GM18511 (cell line): ENCODE results near the gene CEP250.
"Not testable (repeated sequence)": the region's sequence is repeated elsewhere in the genome, so short reads cannot be mapped to it uniquely, and the experiment has no call there.

Experiments used
- ATAC-seq: cut with Tn5 transposase; IDR thresholded peaks from one replicate; pipeline ENCODE4 v1.9.1; 2021; ENCODE audit warnings: mild to moderate bottlenecking, moderate library complexity; ENCODE audit not compliant: unreplicated experiment

CEP250 gene

DNA sequence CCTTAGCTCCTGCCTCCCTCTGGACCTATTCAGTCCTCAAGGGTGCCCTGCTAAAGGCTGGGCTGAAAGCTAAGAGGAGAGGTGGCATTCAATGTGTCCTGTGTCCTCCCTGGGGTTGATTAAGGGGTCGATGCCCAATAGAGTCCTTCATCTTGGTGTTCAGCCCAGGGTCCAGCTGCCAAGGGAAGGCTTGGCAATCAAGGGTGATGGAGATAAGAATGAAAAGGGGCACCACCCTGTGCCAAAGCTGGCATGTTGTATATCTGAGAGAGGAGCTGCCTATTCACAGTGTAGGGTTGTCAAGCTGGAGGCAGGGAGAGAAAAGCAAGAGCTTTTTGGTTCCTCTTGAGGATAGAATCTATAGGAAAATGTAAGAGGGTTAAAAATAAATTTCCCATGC lies 61.7 kb downstream of the CEP250 start:
- ATAC-seq: no peak

DNA sequence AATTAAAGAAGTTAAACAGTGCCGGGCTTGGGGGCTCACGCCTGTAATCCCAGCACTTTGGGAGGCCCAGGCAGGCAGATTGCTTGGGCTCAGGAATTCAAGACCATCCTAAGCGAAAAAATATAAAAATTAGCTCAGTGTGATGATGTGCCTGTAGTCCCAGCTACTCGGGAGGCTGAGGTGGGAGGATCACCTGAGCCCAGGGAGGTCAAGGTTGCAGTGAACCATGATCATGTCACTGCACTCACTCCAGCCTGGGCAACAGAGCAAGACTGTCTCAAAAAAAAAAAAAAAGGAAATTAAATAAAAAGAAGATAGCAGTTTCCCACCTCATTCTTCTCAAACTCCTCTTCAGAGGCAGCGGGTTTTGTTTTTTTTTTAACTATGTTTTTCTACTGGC lies 62.4 kb downstream of the CEP250 start:
- not testable (repeated sequence) for ATAC-seq

DNA sequence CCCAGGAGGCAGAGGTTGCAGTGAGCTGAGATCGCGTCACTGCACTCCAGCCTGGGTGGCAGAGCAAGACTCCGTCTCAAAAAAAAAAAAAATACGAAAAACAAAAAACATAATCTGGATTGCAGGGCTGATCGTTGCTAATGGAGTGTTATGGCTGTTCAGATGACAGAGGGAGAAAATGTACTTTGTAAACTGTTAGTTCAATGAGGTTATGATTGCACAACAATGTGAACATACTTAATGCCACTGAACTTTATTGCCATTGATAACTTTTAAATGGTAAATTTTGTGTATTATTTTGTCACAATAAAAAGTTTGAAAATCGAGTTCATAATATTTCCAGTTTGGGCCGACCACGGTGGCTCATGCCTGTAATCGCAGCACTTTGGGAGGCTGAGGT lies 63.6 kb downstream of the CEP250 start:
- ATAC-seq: no peak

DNA sequence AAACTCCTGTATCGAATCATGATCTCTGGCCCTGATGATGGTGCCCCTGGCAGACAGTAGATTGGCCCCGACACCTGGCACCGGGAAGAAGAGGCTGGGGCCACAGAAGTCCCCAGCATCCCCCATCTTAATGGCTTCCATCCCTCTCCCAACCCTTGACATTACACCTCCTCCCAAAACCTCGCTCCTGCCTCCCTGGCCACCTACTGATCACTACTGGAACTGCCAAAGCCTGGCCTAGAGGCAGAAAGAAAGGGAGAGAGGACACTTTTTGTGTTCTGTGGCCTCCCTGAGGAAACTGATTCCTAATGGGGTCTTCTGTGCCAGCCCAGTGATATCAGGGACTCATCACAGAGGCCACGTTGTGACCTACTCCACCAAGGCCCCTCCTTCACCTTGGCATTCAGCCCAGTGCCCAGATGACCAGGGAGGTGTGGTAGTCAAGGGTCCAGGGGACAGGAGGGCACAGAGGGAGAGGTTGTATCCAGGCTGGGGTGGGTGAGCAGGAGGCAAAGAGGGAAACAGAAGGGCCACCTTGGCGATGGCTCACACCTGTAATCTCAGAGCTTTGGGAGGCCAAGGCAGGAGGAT lies 68.0 kb downstream of the CEP250 start:
- no peak for ATAC-seq

DNA sequence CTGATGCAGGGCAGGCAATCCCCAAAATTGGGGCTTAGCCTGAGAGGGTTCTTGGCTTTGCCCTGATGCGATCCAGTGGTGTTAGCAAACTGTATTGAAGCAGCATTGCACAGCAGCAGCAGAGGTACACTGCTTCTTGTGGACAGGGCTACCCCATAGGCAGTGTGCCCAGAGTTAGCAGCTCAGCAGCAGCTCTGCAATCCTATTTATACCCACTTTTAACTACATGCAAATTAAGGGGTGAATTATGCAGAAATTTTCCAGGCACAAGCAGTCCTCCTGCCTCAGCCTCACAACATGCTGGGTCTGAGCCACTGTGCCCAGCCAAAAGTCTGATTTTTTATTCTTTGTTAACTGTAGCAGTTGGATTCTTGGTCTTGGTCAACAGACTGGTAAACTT lies 70.2 kb downstream of the CEP250 start:
- no peak for ATAC-seq

DNA sequence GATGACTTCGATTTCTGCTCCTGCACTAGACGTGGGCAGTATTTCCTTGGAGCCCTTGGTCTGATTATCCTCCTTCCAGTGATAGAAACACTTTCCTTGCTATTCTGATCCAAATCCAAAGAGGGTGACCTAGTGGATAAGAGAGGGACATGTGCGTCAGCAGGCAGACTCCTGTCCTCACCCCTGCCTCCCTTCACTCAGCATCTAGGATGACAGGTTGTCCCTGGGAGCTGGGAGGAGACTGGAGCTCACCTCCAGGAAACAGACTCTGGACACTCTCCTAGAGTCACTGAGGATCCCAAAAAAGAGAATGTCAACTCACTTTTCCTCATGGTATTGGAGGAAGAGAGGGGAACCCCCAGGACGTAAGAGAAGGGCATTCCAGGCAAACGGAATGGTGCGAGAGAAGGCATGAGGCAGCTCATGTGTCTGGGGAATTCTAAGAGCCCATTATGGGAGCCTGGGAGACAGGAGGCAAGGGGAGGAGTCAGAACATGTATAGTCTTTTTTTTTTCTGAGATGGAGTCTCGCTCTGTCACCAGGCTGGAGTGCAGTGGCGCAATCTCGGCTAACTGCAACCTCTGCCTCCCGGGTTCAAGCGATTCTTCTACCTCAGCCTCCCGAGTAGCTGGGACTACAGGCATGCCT lies 71.8 kb downstream of the CEP250 start:
- ATAC-seq: no peak

DNA sequence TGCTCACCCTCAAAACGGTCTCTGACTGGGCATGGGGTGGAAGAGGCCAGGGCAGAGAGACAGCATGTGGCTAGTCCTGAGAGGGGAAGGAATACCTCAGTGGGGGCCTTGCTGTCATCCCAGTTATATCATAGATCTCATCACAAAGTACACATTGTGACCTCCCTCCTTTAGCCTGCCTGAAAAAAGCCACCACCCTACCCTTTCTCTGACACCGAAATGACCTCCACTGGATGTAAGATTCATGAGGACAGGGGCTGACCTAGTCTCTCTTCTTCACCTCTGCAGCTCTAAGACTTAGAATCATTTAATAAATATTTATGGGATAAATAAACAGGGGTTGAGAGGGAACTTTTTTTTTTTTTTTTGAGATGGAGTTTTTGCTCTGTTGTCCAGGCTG lies 74.2 kb downstream of the CEP250 start, which contains the start of gene C20orf173:
Gene C20orf173, minus strand, starts transcription at position 101 of the 400 bp plus-strand sequence. CDS start 279 bp downstream, outside the sequence.
- no peak for ATAC-seq

DNA sequence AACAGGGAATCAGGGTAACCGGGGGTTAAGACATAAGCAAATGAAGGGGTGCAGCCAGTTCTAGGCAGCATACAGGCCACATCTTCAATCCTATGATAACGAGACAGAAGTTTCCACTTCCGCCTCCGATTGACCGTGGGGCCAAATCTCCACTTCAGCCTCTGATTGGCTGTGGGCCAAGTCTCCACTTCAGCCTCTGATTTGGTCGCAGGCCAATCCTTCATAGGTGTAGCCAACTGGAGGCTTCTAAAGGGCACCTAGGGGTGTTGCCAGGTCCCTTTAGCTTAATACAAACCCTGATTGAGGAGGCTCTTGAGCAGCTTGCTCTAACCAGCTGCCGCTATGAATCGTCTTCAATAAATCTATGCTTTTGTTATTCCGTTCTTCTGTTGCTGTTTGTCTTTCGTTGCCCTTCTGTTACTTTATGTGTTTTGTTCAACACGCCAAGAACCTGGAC lies 84.4 kb downstream of the CEP250 start:
- ATAC-seq: no peak

DNA sequence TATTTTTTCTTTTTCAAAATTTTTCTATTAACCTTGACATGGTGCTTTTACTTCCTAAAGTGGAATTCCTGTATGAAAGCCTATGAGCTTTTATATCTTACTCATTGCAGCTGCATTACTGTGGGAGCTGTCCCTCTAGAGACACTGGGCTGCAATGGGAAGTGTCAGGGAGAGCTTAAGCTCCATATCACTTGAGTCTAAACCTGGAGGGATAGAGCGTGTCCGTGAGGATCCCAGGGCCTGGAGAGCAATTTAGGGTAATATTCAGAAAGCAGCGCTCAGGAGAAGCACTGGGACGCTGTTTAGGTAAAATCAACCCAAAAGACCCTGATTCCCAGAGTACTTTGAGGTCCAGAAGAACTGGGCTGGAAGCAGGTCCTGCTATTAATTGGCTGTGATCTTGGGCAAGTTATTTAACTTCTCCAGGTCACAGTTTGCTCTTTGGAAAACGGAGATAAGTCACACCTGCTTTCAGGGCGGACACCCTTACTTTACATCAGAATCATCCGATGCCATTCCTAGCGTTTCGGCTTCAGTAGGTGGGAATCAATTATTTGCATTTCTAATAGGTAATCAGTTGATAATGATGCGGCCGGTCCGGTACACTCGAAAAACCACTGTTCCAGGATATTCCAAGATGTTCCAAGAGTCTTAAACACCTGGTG lies 85.9 kb downstream of the CEP250 start:
- ATAC-seq: no peak

DNA sequence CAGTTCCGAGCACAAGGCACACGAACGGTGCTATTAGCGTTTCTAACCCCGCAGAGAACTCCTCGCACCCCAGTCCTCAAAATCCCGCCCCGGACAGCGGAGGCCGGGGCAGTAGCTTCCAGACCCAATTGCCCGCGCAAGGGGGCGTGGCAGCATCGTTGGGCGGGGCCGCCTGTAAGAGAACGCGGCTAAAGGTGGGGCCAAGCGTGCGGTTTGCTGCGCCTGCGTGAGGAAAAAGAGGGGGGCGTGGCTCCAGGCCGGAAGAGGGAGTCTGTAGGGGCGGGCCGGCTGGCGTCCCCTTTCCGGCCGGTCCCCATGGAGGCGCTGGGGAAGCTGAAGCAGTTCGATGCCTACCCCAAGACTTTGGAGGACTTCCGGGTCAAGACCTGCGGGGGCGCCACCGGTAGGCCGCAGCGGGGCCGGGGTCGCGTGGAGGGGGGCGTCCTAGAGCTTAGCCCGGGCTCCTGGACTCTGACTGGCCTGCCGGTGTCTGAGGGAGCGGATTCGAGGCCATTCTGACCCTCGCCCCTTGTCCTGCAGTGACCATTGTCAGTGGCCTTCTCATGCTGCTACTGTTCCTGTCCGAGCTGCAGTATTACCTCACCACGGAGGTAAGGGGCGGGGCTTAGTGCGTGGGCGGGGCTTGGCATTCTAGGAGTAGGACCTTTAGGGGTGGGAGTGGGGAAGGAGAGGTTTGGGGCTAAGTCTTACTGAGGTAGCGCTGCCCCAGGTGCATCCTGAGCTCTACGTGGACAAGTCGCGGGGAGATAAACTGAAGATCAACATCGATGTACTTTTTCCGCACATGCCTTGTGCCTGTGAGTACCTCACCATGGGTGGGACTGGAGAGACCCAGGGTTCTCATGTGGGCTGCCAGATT lies 86.6 kb downstream of the CEP250 start, which contains the start of gene ERGIC3:
Gene ERGIC3, plus strand, starts transcription at position 296 of the 880 bp plus-strand sequence. Its CDS starts 20 bp downstream, at position 316.
- peak; percentile 97 for ATAC-seq

DNA sequence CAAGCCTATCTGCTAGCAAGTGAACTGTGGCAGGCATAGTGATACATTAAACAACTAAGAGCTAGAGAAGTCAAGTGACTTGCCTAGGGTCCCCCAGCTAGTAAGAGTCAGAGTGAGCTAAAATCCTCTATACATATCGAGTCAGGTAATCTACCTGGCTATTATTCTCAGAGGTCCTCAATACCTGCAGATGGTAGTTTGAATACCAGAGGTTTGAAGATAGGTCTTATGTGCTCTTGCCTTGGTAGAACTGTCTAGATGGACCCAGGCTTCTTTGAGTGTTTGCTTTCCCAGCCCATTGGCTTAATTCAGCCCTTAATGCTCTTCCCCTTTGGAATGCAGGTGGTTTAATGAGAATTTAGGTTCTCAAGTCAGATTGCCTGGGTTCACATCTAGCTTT lies 87.6 kb downstream of the CEP250 start:
- no peak for ATAC-seq

DNA sequence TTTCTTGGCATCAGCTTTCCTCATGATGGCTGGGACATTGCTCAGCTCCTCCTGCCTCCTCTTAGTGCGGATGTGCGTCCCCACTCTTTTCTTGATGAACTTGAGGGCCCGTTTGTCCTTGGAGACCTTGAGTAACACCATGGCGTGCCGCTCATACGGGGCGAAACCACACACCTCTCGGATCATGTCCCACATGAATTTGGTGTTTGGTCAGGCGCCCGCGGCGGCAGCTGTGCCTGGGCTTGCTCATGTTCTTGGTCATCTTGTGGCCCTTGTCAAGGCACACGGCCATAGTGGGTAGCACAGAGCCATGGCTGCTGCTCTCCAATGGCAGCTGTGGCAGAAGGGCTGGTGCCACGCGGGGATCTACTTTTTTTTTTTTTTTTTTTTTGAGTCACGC lies 89.0 kb downstream of the CEP250 start:
- ATAC-seq: no peak

DNA sequence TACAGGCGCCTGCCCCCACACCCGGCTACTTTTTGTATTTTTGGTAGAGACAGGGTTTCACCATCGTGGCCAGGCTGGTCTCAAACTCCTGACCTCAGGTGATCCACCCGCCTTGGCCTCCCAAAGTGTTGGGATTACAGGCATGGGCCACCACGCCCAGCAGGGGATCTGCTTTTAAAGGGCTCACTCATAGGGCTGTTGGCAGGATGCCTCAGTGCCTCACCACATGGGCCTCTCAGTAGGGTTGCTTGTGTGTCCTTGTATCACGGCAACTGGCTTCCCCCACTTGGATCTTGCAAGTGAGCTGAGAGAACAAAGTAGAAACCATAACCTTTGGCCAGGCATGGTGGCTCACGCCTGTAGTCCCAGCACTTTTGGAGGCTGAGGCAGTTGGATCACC lies 89.5 kb downstream of the CEP250 start:
- ATAC-seq: not testable (repeated sequence)

DNA sequence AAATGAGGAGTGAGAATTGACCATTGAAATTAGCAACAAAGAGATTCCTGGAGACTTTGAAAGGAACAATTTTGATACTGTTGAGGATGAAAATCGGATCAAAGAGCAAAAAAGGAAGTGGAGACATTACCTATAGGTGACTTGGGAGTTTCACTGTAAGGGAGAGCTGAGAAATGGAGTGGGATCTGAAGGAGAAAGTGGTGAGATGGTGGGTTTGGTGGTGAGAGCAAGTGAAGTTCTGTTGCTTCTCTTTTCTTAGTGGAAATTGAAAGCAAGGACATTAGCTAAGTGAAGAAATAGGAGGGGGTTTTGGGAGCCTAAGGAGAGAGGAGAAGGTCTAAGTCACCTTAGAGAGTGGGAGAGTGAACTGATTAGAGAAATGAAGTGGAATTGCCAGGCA lies 90.7 kb downstream of the CEP250 start:
- no peak for ATAC-seq

DNA sequence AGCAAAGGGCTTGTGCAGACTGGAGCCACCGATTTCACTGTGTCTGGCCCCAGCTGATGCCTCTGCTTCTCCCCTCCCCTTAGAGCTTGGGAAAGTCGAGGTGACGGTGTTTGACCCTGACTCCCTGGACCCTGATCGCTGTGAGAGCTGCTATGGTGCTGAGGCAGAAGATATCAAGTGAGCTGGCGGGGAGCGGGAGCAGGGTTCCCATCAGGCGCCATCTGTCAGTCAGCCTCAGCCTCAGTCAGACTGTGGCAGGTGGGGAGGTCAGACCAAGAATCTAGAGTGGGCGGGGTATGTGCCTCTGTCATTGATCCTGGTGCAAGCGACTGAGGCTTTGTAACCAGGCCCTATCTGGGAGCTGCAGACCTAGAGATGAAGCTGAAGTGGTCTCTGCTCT lies 91.9 kb downstream of the CEP250 start:
- ATAC-seq: no peak

DNA sequence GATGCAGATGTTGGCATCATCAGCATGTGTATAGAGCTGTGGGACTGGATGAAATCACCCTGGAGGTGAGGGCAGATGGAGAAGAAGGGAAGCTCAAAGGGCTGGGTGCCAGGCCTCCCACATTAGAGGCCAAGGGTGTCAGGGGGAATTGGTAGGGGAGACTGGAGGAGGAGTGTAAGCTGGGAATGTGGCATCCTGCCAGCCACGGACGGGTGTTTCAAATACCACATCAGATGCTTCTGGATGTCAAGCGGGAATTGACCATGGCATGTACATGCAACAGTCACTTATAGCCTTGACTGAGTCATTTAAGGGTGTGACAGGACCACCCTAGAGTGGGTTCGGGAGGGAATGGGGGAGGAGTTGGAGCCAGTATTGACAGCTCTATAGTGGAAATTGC lies 96.1 kb downstream of the CEP250 start:
- ATAC-seq: no peak

DNA sequence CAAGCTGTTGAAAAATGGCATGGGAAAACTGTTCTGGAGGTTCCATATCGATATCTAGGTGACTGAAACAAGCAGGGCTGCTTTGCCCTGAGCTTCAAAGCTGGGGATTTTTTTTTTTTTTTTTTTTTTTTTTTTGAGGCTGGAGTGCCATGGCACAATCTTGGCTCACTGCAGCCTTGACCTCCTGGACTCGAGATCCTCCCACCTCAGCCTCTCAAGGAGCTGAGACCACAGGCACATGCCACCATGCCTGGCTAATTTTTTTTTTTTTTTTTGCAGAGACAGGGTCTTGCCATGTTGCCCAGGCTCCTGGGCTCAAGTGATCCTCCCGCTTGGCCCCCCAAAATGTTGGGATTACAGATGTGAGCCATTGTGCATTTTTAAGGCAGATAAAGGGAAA lies 97.5 kb downstream of the CEP250 start:
- ATAC-seq: no peak

DNA sequence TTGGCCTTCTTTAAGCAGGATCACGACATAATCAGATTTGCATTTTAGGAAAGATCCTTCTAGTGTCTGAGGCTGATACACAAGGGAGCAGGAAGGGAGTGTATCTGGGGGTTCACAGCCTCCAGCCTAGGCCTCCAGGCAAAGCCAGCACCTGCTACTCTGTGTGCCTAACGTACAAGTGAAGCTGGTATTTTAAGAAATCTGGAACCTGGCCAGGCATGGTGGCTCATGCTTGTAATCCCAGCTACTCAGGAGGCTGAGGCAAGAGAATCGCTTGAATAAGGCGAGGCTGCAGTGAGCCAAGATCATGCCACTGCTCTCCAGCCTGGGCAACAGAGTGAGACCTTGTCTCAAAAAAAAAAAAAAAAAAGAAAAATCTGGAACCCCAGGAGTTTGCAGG lies 100.1 kb downstream of the CEP250 start:
- ATAC-seq: not testable (repeated sequence)

DNA sequence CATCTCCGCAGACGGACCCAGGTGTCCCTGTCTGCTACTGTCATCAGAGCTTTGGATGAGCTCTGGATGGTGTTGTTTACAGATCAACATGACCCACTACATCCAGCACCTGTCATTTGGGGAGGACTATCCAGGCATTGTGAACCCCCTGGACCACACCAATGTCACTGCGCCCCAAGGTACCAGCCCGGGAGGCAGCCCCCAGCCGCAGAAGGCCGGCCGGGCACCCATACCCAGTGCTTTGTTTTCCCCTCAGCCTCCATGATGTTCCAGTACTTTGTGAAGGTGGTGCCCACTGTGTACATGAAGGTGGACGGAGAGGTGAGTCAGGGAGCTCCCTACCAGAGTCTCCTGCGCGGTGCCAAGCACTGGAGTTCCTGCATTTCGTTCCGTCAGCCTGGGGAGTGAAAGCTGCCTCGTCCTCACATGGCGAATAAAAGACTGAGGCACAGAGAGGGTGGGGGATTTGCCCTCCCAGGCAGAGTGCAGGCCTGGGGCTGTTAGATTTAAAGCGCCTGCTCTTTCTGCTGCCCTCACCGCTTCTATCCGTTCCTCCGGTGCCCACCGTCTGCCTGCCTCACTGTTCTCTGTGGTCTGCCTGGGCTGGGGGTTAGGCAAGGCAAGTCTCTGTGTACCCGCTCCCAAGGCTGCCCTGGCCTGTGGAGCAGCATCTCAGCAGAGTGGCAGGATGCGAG lies 100.7 kb downstream of the CEP250 start:
- no peak for ATAC-seq

DNA sequence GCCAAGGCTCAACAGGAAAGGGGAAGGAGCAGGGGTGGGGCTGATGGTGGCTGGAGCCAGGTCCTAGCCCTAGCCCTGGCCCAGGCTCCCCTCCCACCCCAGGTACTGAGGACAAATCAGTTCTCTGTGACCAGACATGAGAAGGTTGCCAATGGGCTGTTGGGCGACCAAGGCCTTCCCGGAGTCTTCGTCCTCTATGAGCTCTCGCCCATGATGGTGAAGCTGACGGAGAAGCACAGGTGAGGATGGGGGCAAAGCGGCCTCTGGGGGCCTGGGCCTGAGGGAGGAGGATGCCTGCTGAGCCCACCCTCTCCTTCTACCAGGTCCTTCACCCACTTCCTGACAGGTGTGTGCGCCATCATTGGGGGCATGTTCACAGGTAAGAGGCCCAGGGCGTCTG lies 101.5 kb downstream of the CEP250 start:
- no peak for ATAC-seq

DNA sequence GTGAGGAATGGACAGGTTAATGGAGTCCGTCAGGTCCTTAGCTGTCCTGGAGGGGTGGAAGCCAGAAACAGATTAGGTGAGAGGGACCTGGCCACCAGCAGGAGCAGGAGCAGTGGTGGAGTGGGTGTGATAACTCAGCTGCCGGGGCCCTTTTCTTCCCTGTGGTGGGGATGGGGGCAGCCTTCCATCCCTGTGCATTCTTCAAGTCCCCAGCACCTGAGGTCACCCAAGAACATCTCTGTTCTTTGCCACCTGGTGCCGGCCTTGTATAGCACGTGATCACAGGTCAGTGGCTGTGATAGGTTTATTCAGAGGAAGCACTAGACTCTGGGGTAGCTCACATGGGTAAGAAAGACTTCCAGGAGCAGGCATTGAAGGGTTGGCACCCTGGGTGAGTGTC lies 103.1 kb downstream of the CEP250 start:
- ATAC-seq: no peak
